ENCODE data around the gene PSAPL1. TPM values are rescaled to one million over a fixed set of nuclear protein-coding genes. Genes with fewer than 3 reads are reported as not detected.

Gene PSAPL1
- total RNA-seq, 1 donor from 2014 or later, result not detected

DNA sequence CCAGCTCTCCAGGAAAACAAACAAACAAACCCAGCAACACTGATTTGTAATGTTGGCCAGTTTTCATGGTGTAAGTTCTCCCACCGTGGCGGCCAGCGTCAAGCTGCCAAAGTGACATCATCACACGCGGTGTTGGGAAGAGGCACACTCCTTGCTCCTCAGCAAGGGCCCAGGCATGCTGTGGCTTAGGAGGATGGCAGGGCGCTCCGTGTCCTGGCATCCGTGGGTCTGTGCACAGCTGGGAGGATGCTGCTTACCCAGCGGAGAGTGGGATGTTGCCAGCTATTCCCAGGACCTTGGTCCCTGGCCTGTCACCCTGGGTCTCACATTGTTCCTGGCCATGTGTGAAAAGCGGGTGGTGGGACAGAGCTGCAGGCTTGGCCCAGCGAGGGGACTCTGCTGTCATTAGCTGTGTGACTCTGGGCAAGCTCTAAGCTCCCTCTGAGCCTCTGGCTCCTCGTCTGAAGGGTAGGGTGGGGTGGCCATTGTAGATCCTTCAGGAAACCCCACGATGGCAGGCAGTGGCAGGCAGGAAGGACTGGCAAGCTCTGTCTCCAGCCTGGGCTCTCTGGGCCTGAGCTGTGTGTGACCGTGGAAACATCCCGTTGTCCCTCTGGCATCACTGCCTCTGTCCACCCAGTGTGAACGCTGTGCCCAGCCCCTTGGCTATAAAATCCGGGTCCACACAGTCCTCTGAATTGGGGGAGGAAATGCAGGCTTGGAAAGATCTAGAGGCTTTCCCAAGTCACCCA lies 10.8 kb downstream of the PSAPL1 start:
- no peaks in the 10 kb centered on the region for H3K27me3 ChIP-seq (ENCODE audit: control insufficient read depth, insufficient read depth, low read length)
- DNase-seq (ENCODE audit: low read depth) (peak; percentile 18), FAIRE-seq (no peak)
- H3K36me3 ChIP-seq (ENCODE audit: control insufficient read depth, insufficient read depth, low read length), result no peaks in the 10 kb centered on the region
- TF ChIP-seq, protein P1, sequence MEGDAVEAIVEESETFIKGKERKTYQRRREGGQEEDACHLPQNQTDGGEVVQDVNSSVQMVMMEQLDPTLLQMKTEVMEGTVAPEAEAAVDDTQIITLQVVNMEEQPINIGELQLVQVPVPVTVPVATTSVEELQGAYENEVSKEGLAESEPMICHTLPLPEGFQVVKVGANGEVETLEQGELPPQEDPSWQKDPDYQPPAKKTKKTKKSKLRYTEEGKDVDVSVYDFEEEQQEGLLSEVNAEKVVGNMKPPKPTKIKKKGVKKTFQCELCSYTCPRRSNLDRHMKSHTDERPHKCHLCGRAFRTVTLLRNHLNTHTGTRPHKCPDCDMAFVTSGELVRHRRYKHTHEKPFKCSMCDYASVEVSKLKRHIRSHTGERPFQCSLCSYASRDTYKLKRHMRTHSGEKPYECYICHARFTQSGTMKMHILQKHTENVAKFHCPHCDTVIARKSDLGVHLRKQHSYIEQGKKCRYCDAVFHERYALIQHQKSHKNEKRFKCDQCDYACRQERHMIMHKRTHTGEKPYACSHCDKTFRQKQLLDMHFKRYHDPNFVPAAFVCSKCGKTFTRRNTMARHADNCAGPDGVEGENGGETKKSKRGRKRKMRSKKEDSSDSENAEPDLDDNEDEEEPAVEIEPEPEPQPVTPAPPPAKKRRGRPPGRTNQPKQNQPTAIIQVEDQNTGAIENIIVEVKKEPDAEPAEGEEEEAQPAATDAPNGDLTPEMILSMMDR (IDR thresholded peaks at IDR 0.05; ENCODE audit: insufficient read depth, low read length, severe bottlenecking), result no peak
- H3K4me3 ChIP-seq (ENCODE audit: low read depth, low read length), result no peak overlapping the region

DNA sequence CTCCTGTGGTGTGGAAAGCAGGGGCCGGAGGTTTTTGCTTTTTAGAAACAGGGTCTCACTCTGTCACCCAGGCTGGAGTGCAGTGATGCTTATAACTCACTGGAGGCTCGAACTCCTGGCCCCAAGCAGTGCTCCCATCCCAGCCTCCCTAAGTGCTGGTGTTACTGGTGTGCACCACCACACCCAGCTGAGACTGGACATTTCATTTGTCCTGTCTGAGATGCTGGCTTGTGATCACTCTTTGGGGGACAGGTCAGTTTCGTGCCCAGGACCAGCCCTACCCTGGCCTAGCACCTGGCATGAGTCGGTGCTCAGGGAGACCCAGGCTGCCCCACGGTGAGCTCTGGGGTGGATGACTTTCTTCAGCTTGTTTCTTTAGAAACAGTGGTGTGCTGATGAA lies 11.3 kb downstream of the PSAPL1 start:
- Histone ChIP-seq H3K36me3 (ENCODE audit: control insufficient read depth, insufficient read depth, low read length) (no peaks in the 10 kb centered on the region), H3K27me3 (ENCODE audit: control insufficient read depth, insufficient read depth, low read length) (no peaks in the 10 kb centered on the region), H3K4me3 (ENCODE audit: low read depth, low read length) (no peak overlapping the region)
- no peak for FAIRE-seq
- DNase-seq (ENCODE audit: low read depth), result no peak
- TF ChIP-seq, protein P1 (IDR thresholded peaks at IDR 0.05; ENCODE audit: insufficient read depth, low read length, severe bottlenecking), result no peak

DNA sequence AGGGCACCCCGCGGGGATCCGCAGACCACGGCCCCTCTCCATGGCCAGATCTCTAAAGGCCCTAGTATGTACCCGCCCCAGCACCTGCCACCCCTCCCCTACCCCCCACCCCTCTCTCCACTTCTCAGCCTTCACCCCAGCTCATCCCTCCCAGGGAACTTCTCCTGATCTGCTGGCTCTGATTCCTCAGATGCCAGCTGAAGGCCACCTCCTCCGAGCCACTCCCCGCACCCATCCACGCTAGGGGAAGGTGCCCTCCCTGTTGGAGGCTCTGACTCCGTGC lies 11.9 kb downstream of the PSAPL1 start:
- TF ChIP-seq, protein P1 (IDR thresholded peaks at IDR 0.05; ENCODE audit: insufficient read depth, low read length, severe bottlenecking), result no peak
- DNase-seq (ENCODE audit: low read depth) (no peak), FAIRE-seq (no peak)
- H3K36me3 ChIP-seq (ENCODE audit: control insufficient read depth, insufficient read depth, low read length), result no peaks in the 10 kb centered on the region
- H3K27me3 ChIP-seq (ENCODE audit: control insufficient read depth, insufficient read depth, low read length), result no peaks in the 10 kb centered on the region
- no peak overlapping the region for H3K4me3 ChIP-seq (ENCODE audit: low read depth, low read length)

DNA sequence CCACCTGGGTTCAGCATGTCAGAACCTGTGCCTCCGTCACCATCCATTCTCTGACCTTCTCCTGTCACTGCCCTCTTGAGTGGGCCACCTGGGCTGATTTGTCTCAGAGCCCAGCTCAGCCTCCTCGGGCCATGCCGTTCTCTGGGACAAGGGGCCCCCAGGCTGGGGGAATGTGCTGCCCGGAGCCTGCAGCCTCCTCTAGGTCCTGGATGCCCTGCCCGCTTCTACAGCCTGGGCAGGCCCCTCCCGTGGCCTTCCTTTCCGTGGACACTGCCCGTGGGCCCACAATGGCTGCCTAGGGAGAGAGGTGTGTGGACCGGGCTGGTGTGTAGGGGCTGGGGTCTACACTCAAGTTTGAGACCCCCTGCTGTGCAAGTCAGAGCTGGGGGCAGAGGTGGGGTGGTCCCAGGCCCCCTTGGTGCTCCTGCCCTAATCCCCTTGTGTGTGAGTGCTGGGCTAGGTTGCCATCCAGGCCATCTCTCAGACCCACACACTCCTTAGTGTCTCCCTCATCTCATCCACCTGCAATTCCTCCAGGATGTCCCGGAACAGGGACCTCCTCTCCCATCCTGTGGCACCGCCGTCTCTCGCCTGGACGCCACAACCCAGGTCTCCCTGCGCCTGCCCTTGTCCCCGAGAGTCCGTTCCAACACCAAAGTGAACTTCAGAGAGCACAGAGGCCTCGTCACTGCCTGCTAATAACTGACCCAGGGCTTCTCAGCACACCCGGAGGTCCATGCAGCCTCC lies 12.4 kb downstream of the PSAPL1 start:
- Histone ChIP-seq H3K36me3 (ENCODE audit: control insufficient read depth, insufficient read depth, low read length) (no peaks in the 10 kb centered on the region), H3K4me3 (ENCODE audit: low read depth, low read length) (no peak overlapping the region), H3K27me3 (ENCODE audit: control insufficient read depth, insufficient read depth, low read length) (no peaks in the 10 kb centered on the region)
- FAIRE-seq (no peak), DNase-seq (ENCODE audit: low read depth) (no peak)
- TF ChIP-seq, protein P1 (IDR thresholded peaks at IDR 0.05; ENCODE audit: insufficient read depth, low read length, severe bottlenecking), result no peak

DNA sequence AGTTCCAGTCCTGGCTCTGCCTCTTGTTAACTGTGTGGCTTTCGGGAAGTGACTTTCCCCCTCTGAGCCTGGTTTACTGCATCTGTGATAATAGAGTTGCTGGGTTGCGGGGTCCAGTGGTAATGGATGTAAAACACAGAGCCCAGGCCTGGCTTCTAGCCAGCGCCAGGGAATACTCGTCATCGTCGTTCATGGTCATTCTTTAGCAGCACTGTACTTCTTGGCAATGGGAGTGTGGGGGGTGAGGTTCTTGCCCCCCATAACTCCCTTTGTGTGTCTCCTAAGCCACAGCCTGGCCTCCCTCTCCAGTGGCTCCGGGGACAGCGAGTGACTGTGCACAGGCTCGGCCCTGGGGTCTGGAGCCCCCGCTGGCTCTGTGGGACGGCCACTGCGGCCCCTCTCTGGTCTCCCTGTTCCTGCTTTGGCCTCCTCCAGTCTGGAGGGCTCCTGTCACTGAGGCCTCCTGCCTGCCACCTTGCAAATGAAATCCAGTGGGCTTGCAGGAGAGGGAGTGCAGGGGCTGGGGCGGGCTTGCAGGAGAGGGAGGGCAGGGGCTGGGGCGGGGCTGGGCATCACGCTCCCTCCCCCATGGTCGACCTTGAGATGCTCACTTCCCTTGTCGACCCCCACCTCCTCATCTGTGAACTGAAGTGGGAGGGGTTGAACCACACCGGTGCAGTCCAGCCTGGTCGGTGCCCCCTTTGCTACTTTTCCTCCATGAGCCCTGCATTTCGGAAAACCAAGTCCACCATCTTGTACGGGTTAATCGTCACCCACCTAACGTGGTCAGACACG lies 13.2 kb downstream of the PSAPL1 start:
- H3K36me3 ChIP-seq (ENCODE audit: control insufficient read depth, insufficient read depth, low read length), result no peaks in the 10 kb centered on the region
- H3K4me3 ChIP-seq (ENCODE audit: low read depth, low read length), result no peak overlapping the region
- DNase-seq (ENCODE audit: low read depth) (no peak), FAIRE-seq (no peak)
- no peaks in the 10 kb centered on the region for H3K27me3 ChIP-seq (ENCODE audit: control insufficient read depth, insufficient read depth, low read length)
- TF ChIP-seq, protein P1 (IDR thresholded peaks at IDR 0.05; ENCODE audit: insufficient read depth, low read length, severe bottlenecking), result no peak
